Ovary (tissue), 9 donors: Measurements from ENCODE around the gene PMPCA. TPM values are rescaled to one million over a fixed set of nuclear protein-coding genes. Genes with fewer than 3 reads are reported as not detected.
"Not testable (repeated sequence)": the region's sequence is repeated elsewhere in the genome, so short reads cannot be mapped to it uniquely, and the experiment has no call there.

ENCODE experiments used
- DNase-seq, 5 donors: peaks; one replicate each; pipeline ENCODE4 v3.0.0-alpha.2; 2019 to 2020
- H3K27ac ChIP-seq, 2 donors: fragments of 200-600 bp; one replicate each; pipeline versions ENCODE4 v1.5.1 to v1.8.0; 2019 to 2022
- H3K27me3 ChIP-seq: fragments of 200-600 bp; one replicate; pipeline ENCODE4 v1.8.0; 2022
- H3K36me3 ChIP-seq: fragments of 200-600 bp; sonication (generic); one replicate; pipeline ENCODE4 v1.5.1; 2019
- H3K4me1 ChIP-seq: one replicate; pipeline ENCODE4 v1.8.1; 2013; ENCODE audit warnings: mild to moderate bottlenecking, moderate library complexity; ENCODE audit not compliant: insufficient read depth
- H3K4me3 ChIP-seq: fragments of 200-600 bp; sonication (generic); one replicate; pipeline ENCODE4 v1.5.1; 2017
- H3K9me3 ChIP-seq, 2 donors: fragments of 200-600 bp in 1 of 2; sonication (generic) in 1 of 2; one replicate each; pipeline versions ENCODE4 v1.5.1 to v1.8.1; 2013 to 2019; ENCODE audit warnings: mild to moderate bottlenecking in 1 of 2, moderate library complexity in 1 of 2
- CTCF ChIP-seq, 3 donors: fragments of 450-650 bp in 2 of 3; fragments of 200-600 bp in 1 of 3; IDR thresholded peaks; one replicate each; pipeline versions ENCODE4 v1.5.1 to v1.8.0; 2016 to 2022; ENCODE audit warnings: antibody characterized with exemption in 3 of 3, mild to moderate bottlenecking in 1 of 3
- EP300 ChIP-seq: sonication (generic); formaldehyde crosslinking; IDR thresholded peaks from one replicate; pipeline ENCODE4 v1.6.1; 2017; ENCODE audit warnings: antibody characterized with exemption
- POLR2A ChIP-seq: fragments of 450-650 bp; IDR thresholded peaks from one replicate; pipeline ENCODE4 v1.6.1; 2017; ENCODE audit warnings: antibody characterized with exemption, mild to moderate bottlenecking, moderate library complexity
- whole genome bisulfite sequencing, 3 donors: extraction: QIAGEN DNeasy Blood & Tissue Kit in 1 of 3; methylation state at CpG; one replicate each; pipeline versions ENCODE4 v1.1.5 to v1.1.7; 2013 to 2017; 5-methylcytosine and 5-hydroxymethylcytosine counted together
- intact Hi-C, 4 donors: fragments of 100-400 bp; cut with DNase I; formaldehyde crosslinking; loops; one replicate each; pipeline versions ENCODE4 v1.11.0 to v1.15.1; 2022 to 2023
- polyA plus RNA-seq, 2 donors: library from polyadenylated mRNA; stranded (reverse); fragments of 200-250 nt in 1 of 2; fragments of 350-450 nt in 1 of 2; fragmentation: Illumina TruSeq in 1 of 2; extraction: RNeasy Lipid Tissue Mini Kit (QIAGEN cat#74804) in 1 of 2; gene quantifications; one replicate each; pipeline ENCODE4 v1.2.3, GENCODE V29; 2013 to 2014
- total RNA-seq, 7 donors: library from RNA; depleted of rRNA in 2 of 7; stranded (reverse); fragments of >200 nt in 2 of 7; fragmentation: NEBNext Ultra II Directional in 3 of 7; extraction: Animal tissue kit (Norgen Biotek cat#: 25700) in 3 of 7; gene quantifications; one replicate each; pipeline versions ENCODE4 v1.1.0 to v1.2.4, GENCODE V29; 2016 to 2023
- donor health status: DM: no; HTN: no; CAD: no; lungs with moderate emphysema.
- donor health status: DM: no; HTN: no; CAD: no.
- donor health status: Bipolar disorder and iron deficiency.
- donor health status: DM: yes; HTN: yes; CAD: no.
- donor health status: DM: no; HTN: no; CAD: no.
- donor health status: DM: yes; HTN: yes; CAD: no.

Gene PMPCA
- total and polyA plus RNA-seq, 9 donors = 18.7 to 82.4 (median 40.1) TPM

- no peak for DNase-seq
- H3K4me3 ChIP-seq = no peak overlapping the region
- TF ChIP-seq POLR2A = no peak
- no peak for TF ChIP-seq CTCF (IDR thresholded peaks at IDR 0.05)
- TF ChIP-seq EP300 = no peak
- no peaks in the 10 kb centered on the region for H3K27me3 ChIP-seq
- intact Hi-C loops = no loop called here
- no peak overlapping the region for H3K27ac ChIP-seq
- H3K9me3 ChIP-seq = no peaks in the 10 kb centered on the region
- H3K4me1 ChIP-seq = no peaks in the 10 kb centered on the region
- 86 to 91% (median 89%) methylated on average over 21 of the region's 21 CpGs for WGBS, 3 donors
- H3K36me3 ChIP-seq = no peaks in the 10 kb centered on the region
These were observed 11.3 kb downstream of the PMPCA start for GRCh38 chr9:136421791-136422190.

GRCh38 chr9:136422876-136423275 is 12.4 kb downstream of the PMPCA start:
- WGBS, 3 donors = 89 to 92% (median 89%) methylated on average over 26 of the region's 26 CpGs
- Histone ChIP-seq H3K36me3 (no peaks in the 10 kb centered on the region), H3K4me3 (no peak overlapping the region), H3K27ac (no peak overlapping the region), H3K4me1 (no peaks in the 10 kb centered on the region), H3K27me3 (no peaks in the 10 kb centered on the region), H3K9me3 (no peaks in the 10 kb centered on the region)
- DNase-seq = no peak
- TF ChIP-seq POLR2A (no peak), EP300 (no peak), CTCF (IDR thresholded peaks at IDR 0.05) (no peak)
- intact Hi-C loops = no loop called here

- H3K27ac ChIP-seq = no peak overlapping the region
- H3K36me3 ChIP-seq = no peaks in the 10 kb centered on the region
- no peaks in the 10 kb centered on the region for H3K27me3 ChIP-seq
- no peak overlapping the region for H3K4me3 ChIP-seq
- no peaks in the 10 kb centered on the region for H3K9me3 ChIP-seq
- no peak for DNase-seq
- 89 to 95% (median 93%) methylated on average over 43 of the region's 43 CpGs for WGBS, 3 donors
- H3K4me1 ChIP-seq = no peaks in the 10 kb centered on the region
- no peak for TF ChIP-seq CTCF (IDR thresholded peaks at IDR 0.05)
- no peak for TF ChIP-seq EP300
- no peak for TF ChIP-seq POLR2A
- intact Hi-C loops = no loop called here
These were observed 13.1 kb downstream of the PMPCA start for GRCh38 chr9:136423432-136424146.

GRCh38 chr9:136424750-136425362 is 14.4 kb downstream of the PMPCA start:
- intact Hi-C loops = no loop called here
- Histone ChIP-seq H3K36me3 (no peaks in the 10 kb centered on the region), H3K27ac (no peak overlapping the region), H3K4me1 (no peaks in the 10 kb centered on the region), H3K9me3 (no peaks in the 10 kb centered on the region), H3K27me3 (no peaks in the 10 kb centered on the region), H3K4me3 (no peak overlapping the region)
- TF ChIP-seq POLR2A (no peak), EP300 (no peak)
- whole genome bisulfite sequencing, 3 donors = 73 to 85% (median 80%) methylated on average over 27 of the region's 27 CpGs
- DNase-seq = no peak

- H3K9me3 ChIP-seq, intact Hi-C loops, H3K36me3 ChIP-seq, H3K4me3 ChIP-seq, H3K4me1 ChIP-seq, H3K27me3 ChIP-seq, DNase-seq, H3K27ac ChIP-seq: not testable (repeated sequence)
- 75 to 78% (median 77%) methylated on average over 7 of the region's 7 CpGs for WGBS, 3 donors
These were observed 14.9 kb downstream of the PMPCA start for GRCh38 chr9:136425367-136425766.
